SK-N-SH (cell line): ENCODE results near the gene SPECC1L. TPM values are rescaled to one million over a fixed set of nuclear protein-coding genes. Genes with fewer than 3 reads are reported as not detected.

Experiments used
- CTCF ChIA-PET: fragments of 300-600, 350-600 bp; formaldehyde crosslinking; extraction: SDS; loops from one replicate; lab custom pipeline; 2021; lab: Yijun Ruan, JAX
- POLR2A ChIA-PET: fragments of 350-600 bp; sonication (Branson Sonifier 250); formaldehyde crosslinking; extraction: SDS; loops from one replicate; lab custom pipeline; 2020; ENCODE audit warnings: antibody characterized with exemption, inconsistent platforms; lab: Yijun Ruan, JAX
- DNase-seq: peaks from one replicate; pipeline ENCODE4 v3.0.0; 2012
- H2AFZ ChIP-seq: fragments of 200-600 bp; sonication (generic); 2 replicates; pipeline ENCODE4 v1.8.1; 2016; ENCODE audit warnings: antibody characterized with exemption, mild to moderate bottlenecking, low read depth
- H3F3A ChIP-seq: fragments of 200-600 bp; sonication (generic); replicated peaks from 2 replicates; pipeline ENCODE3; 2016; ENCODE audit warnings: antibody characterized with exemption, mild to moderate bottlenecking; ENCODE audit not compliant: insufficient read depth
- H3K27ac ChIP-seq, 2 experiments: fragments of 200-500 bp in 1 of 2; fragments of 200-600 bp in 1 of 2; sonication (Bioruptor generic) in 1 of 2; sonication (generic), shearing (Covaris generic) in 1 of 2; 2 replicates each; pipeline versions ENCODE4 v1.5.1 to v1.6.1; 2014 to 2016; ENCODE audit warnings: low read depth in 2 of 2, inconsistent platforms in 1 of 2, low read length in 1 of 2, mild to moderate bottlenecking in 1 of 2, mixed read lengths in 1 of 2
- H3K27me3 ChIP-seq: fragments of 200-600 bp; sonication (generic), shearing (Covaris generic); 2 replicates; pipeline ENCODE4 v1.6.1; 2016; ENCODE audit warnings: mixed run types; ENCODE audit not compliant: insufficient read depth
- H3K36me3 ChIP-seq, 2 experiments: fragments of 200-500 bp in 1 of 2; fragments of 200-600 bp in 1 of 2; sonication (Bioruptor generic) in 1 of 2; sonication (generic) in 1 of 2; replicated peaks in 1 of 2; 2 replicates each; pipeline versions ENCODE3 to v1.5.1; 2014 to 2016; ENCODE audit warnings: low read length in 1 of 2, mild to moderate bottlenecking in 1 of 2; ENCODE audit not compliant: insufficient read depth in 2 of 2, control insufficient read depth in 1 of 2
- H3K4me1 ChIP-seq, 2 experiments: fragments of 200-500 bp in 1 of 2; fragments of 200-600 bp in 1 of 2; sonication (Bioruptor generic) in 1 of 2; sonication (generic), shearing (Covaris generic) in 1 of 2; 2 replicates each; pipeline versions ENCODE4 v1.5.1 to v1.6.1; 2014 to 2016; ENCODE audit warnings: low read depth in 1 of 2, low read length in 1 of 2, mixed run types in 1 of 2; ENCODE audit not compliant: insufficient read depth in 2 of 2, control insufficient read depth in 1 of 2
- H3K4me2 ChIP-seq: fragments of 200-600 bp; sonication (generic), shearing (Covaris generic); 2 replicates; pipeline ENCODE4 v1.6.1; 2017; ENCODE audit warnings: mixed run types
- H3K4me3 ChIP-seq, 2 experiments: fragments of 200-500 bp in 1 of 2; fragments of 200-600 bp in 1 of 2; sonication (Bioruptor generic) in 1 of 2; sonication (generic), shearing (Covaris generic) in 1 of 2; 2 replicates each; pipeline versions ENCODE4 v1.5.1 to v1.8.1; 2014 to 2016; ENCODE audit warnings: low read depth in 2 of 2, inconsistent platforms in 1 of 2, low read length in 1 of 2, mild to moderate bottlenecking in 1 of 2, mixed read lengths in 1 of 2, moderate library complexity in 1 of 2
- H3K79me2 ChIP-seq: fragments of 200-600 bp; sonication (generic); 2 replicates; pipeline ENCODE4 v1.8.1; 2017; ENCODE audit warnings: mild to moderate bottlenecking; ENCODE audit not compliant: insufficient read depth
- H3K9ac ChIP-seq: fragments of 200-600 bp; sonication (generic); 2 replicates; pipeline ENCODE4 v1.6.1; 2017; ENCODE audit warnings: mixed run types
- H3K9me2 ChIP-seq: fragments of 200-600 bp; sonication (generic); 2 replicates; pipeline ENCODE4 v1.6.1; 2017; ENCODE audit warnings: mixed run types
- H3K9me3 ChIP-seq: fragments of 200-600 bp; sonication (generic); 2 replicates; pipeline ENCODE4 v1.6.1; 2017; ENCODE audit warnings: mixed run types, mild to moderate bottlenecking, moderate library complexity
- H4K20me1 ChIP-seq: fragments of 200-600 bp; sonication (generic); 2 replicates; pipeline ENCODE4 v1.6.1; 2017; ENCODE audit warnings: mild to moderate bottlenecking, mixed run types; ENCODE audit not compliant: insufficient read depth
- EP300 ChIP-seq, 2 experiments: IDR thresholded peaks; 2 replicates each; pipeline versions ENCODE4 v1.4.0 to v1.6.1; 2012; ENCODE audit warnings: borderline replicate concordance in 1 of 2, low read depth in 1 of 2, low read length in 1 of 2
- FOXM1 ChIP-seq: IDR thresholded peaks from 2 replicates; pipeline ENCODE4 v1.4.0; 2012; ENCODE audit warnings: low read depth, mild to moderate bottlenecking
- GABPA ChIP-seq: IDR thresholded peaks from 2 replicates; pipeline ENCODE4 v1.4.0; 2012; ENCODE audit warnings: low read depth, mild to moderate bottlenecking
- MAX ChIP-seq: IDR thresholded peaks from 2 replicates; pipeline ENCODE4 v1.4.0; 2012; ENCODE audit warnings: low read depth
- MEF2A ChIP-seq: IDR thresholded peaks from 2 replicates; pipeline ENCODE4 v1.4.0; 2012; ENCODE audit warnings: low read depth, borderline replicate concordance
- MXI1 ChIP-seq: IDR thresholded peaks from 2 replicates; pipeline ENCODE4 v1.6.1; 2012; ENCODE audit warnings: mild to moderate bottlenecking, low read depth, low read length, improper control_type of control experiment
- NRF1 ChIP-seq: IDR thresholded peaks from 2 replicates; pipeline ENCODE4 v1.6.1; 2012; ENCODE audit warnings: low read depth, mild to moderate bottlenecking, low read length
- PBX3 ChIP-seq: IDR thresholded peaks from 2 replicates; pipeline ENCODE4; 2012
- POLR2AphosphoS5 ChIP-seq: IDR thresholded peaks from 2 replicates; pipeline ENCODE4 v1.6.1; 2012; ENCODE audit warnings: low read depth, low read length
- RCOR1 ChIP-seq: fragments of 150-350 bp; IDR thresholded peaks from 2 replicates; pipeline ENCODE4 v1.6.1; 2017; ENCODE audit warnings: antibody characterized with exemption, low read length
- RXRA ChIP-seq: IDR thresholded peaks from 2 replicates; pipeline ENCODE4 v1.4.0; 2012; ENCODE audit warnings: low read depth, mild to moderate bottlenecking, borderline replicate concordance
- TCF12 ChIP-seq: IDR thresholded peaks from 2 replicates; pipeline ENCODE4 v1.4.0; 2012
- USF1 ChIP-seq: IDR thresholded peaks from 2 replicates; pipeline ENCODE4 v1.4.0; 2012; ENCODE audit warnings: low read depth, borderline replicate concordance
- USF2 ChIP-seq: fragments of 150-350 bp; IDR thresholded peaks from 2 replicates; pipeline ENCODE4 v1.6.1; 2017; ENCODE audit warnings: antibody characterized with exemption, low read length, low read depth, borderline replicate concordance
- YY1 ChIP-seq: IDR thresholded peaks from 2 replicates; pipeline ENCODE4 v1.4.0; 2012; ENCODE audit warnings: low read depth, mild to moderate bottlenecking
- WGBS: methylation state at CpG from one replicate; pipeline ENCODE4 v1.1.6; 2017; ENCODE audit warnings: low lambda C conversion rate; 5-methylcytosine and 5-hydroxymethylcytosine counted together
- polyA plus RNA-seq, 3 experiments: library from polyadenylated mRNA; depleted of rRNA; stranded (reverse); fragments of >200 nt; gene quantifications; 2 replicates each; pipeline ENCODE4 v1.2.3, GENCODE V29; 2012

The SPECC1L gene
- polyA plus RNA-seq, 1 of the 3 experiments (the other 2 are of a cell fraction) = 22.9 TPM

- CTCF ChIA-PET = interaction anchor here (0.6 to 2.0 kb wide), 8 partner anchors 10 to 132 kb away, joined by 3 to 9 read pairs (median 4); no protein-coding TSS in a partner anchor
- 82% methylated on average over 9 of the region's 9 CpGs for WGBS
- H3K79me2 ChIP-seq = no peaks in the 10 kb centered on the region
- no peaks in the 10 kb centered on the region for H4K20me1 ChIP-seq
- TF ChIP-seq MEF2A = no peak
- TF ChIP-seq TCF12 = no peak
- no peak for TF ChIP-seq GABPA
- no peak for TF ChIP-seq RCOR1
- TF ChIP-seq FOXM1 = no peak
- no peak for TF ChIP-seq POLR2AphosphoS5
- TF ChIP-seq USF1 = no peak
- no peak for TF ChIP-seq MAX
- no peak for TF ChIP-seq RXRA
- no peak for TF ChIP-seq EP300 (IDR thresholded peaks at IDR 0.05; ENCODE audit: borderline replicate concordance in 1 of 2, low read depth in 1 of 2, low read length in 1 of 2)
- no peak for TF ChIP-seq PBX3
- TF ChIP-seq YY1 = no peak
- TF ChIP-seq USF2 = no peak
- no peak for TF ChIP-seq NRF1
- no peak for TF ChIP-seq MXI1
- TF ChIP-seq, all 33 proteins: peak for 0
- DNase-seq = no peak
- POLR2A ChIA-PET = interaction anchor here (1.0 to 1.2 kb wide), 2 partner anchors 32 to 133 kb away, joined by 3 to 4 read pairs; no protein-coding TSS in a partner anchor
- Histone ChIP-seq H3F3A (no peaks in the 10 kb centered on the region), H3K9me3 (0 out of 2 replicates have a peak, but pooled peaks cover 5% of the 10 kb centered on the region), H3K36me3 (no peaks in the 10 kb centered on the region), H3K4me3 (no peak overlapping the region), H3K4me1 (peaks cover 0 to 8% of the 10 kb centered on the region in 2 experiments; a peak in 3 of 4 replicates), H3K27ac (no peak overlapping the region; a peak in 1 of 4 replicates), H3K9ac (no peak overlapping the region), H2AFZ (no peak overlapping the region), H3K4me2 (no peak overlapping the region), H3K9me2 (no peaks in the 10 kb centered on the region), H3K27me3 (no peaks in the 10 kb centered on the region)
These were observed 185.3 kb downstream of the SPECC1L start for GRCh38 chr22:24455751-24456426.
